OCI-LY3 (cell line): Measurements from ENCODE around the gene CABP7.

ENCODE experiments used
- CTCF ChIP-seq: fragments of 200-600, 300-600 bp; sonication (generic); IDR thresholded peaks from 2 replicates; pipeline ENCODE4 v1.5.1; 2014; ENCODE audit warnings: antibody characterized with exemption, low read length, low read depth
- EZH2phosphoT487 ChIP-seq: fragments of 200-600 bp; shearing (Covaris generic); IDR thresholded peaks from 2 replicates; pipeline ENCODE4 v1.6.1; 2018; ENCODE audit warnings: antibody characterized with exemption, mixed run types, low read depth

GRCh38 chr22:29758068-29758622 is 38.3 kb downstream of the CABP7 start:
- TF ChIP-seq CTCF (no peak), EZH2phosphoT487 (no peak)
